Mucosa of descending colon (tissue), 3 donors: ENCODE results near the gene RTRAF. TPM values are rescaled to one million over a fixed set of nuclear protein-coding genes. Genes with fewer than 3 reads are reported as not detected.

Source experiments
- ATAC-seq: fragments of 200-7000 bp; cut with Tn5 transposase; one replicate; pipeline ENCODE4 v1.9.1; 2020; ENCODE audit warnings: mild to moderate bottlenecking, moderate library complexity
- DNase-seq, 3 donors: peaks; one replicate each; pipeline ENCODE4 v3.0.0-alpha.2; 2020
- H3K36me3 ChIP-seq: fragments of 200-600 bp; one replicate; pipeline ENCODE4 v1.8.0; 2021; ENCODE audit warnings: low read depth, mild to moderate bottlenecking
- H3K4me1 ChIP-seq: fragments of 200-600 bp; one replicate; pipeline ENCODE4 v1.8.0; 2021; ENCODE audit warnings: low read depth, mild to moderate bottlenecking
- H3K4me3 ChIP-seq: fragments of 200-600 bp; one replicate; pipeline ENCODE4 v1.8.0; 2021; ENCODE audit warnings: mild to moderate bottlenecking
- H3K9me3 ChIP-seq: fragments of 200-600 bp; one replicate; pipeline ENCODE4 v1.8.0; 2021; ENCODE audit warnings: mild to moderate bottlenecking
- CTCF ChIP-seq: fragments of 200-600 bp; IDR thresholded peaks from one replicate; pipeline ENCODE4 v1.8.0; 2022; ENCODE audit warnings: antibody characterized with exemption, mild to moderate bottlenecking
- intact Hi-C, 2 donors: fragments of 100-400 bp; cut with DNase I in 1 of 2; cut with micrococcal nuclease in 1 of 2; formaldehyde crosslinking; loops; one replicate each; pipeline versions ENCODE4 v1.11.0 to v1.11.1; 2022; cut with DNase I, micrococcal nuclease
- total RNA-seq, 3 donors: library from RNA; stranded (reverse); fragmentation: NEBNext Ultra II Directional in 2 of 3; extraction: Animal tissue kit (Norgen Biotek cat#: 25700) in 2 of 3; gene quantifications; one replicate each; pipeline versions ENCODE4 v1.2.1 to v1.2.4, GENCODE V29; 2021 to 2023
- donor health status: DM: no; HTN: no; CAD: no; lungs with moderate emphysema.
- donor health status: DM: no; HTN: no; CAD: no.
- donor health status: DM: no; HTN: yes; CAD: no.

Gene RTRAF
- total RNA-seq, 3 donors from 2014 or later: 108 to 140 (median 131) TPM

GRCh38 chr14:51954031-51954430, 35.3 kb upstream of the RTRAF start:
- DNase-seq: no peak
- no peak for ATAC-seq
- no peaks in the 10 kb centered on the region for H3K4me1 ChIP-seq
- intact Hi-C loops: no loop called here
- no peaks in the 10 kb centered on the region for H3K36me3 ChIP-seq
- peaks cover 5% of the 10 kb centered on the region for H3K9me3 ChIP-seq
- no peak for TF ChIP-seq CTCF
- no peak overlapping the region for H3K4me3 ChIP-seq

- intact Hi-C loops: no loop called here
Observed at GRCh38 chr14:51954657-51955056, 34.7 kb upstream of the RTRAF start.

GRCh38 chr14:51957950-51958349, 31.4 kb upstream of the RTRAF start:
- H3K36me3 ChIP-seq: no peaks in the 10 kb centered on the region
- peaks cover 9% of the 10 kb centered on the region for H3K9me3 ChIP-seq
- ATAC-seq (no peak), DNase-seq (no peak)
- TF ChIP-seq CTCF: no peak
- H3K4me3 ChIP-seq: no peak overlapping the region
- intact Hi-C loops: no loop called here
- H3K4me1 ChIP-seq: no peaks in the 10 kb centered on the region

More at GRCh38 chr14:51954657-51955056, 34.7 kb upstream of the RTRAF start:
- peaks cover 9% of the 10 kb centered on the region for H3K9me3 ChIP-seq
- DNase-seq (no peak), ATAC-seq (no peak)
- no peak for TF ChIP-seq CTCF
- H3K4me1 ChIP-seq: no peaks in the 10 kb centered on the region
- H3K36me3 ChIP-seq: no peaks in the 10 kb centered on the region
- no peak overlapping the region for H3K4me3 ChIP-seq

- H3K36me3 ChIP-seq: no peaks in the 10 kb centered on the region
- H3K9me3 ChIP-seq: peaks cover 9% of the 10 kb centered on the region
- DNase-seq (no peak), ATAC-seq (no peak)
- no peak for TF ChIP-seq CTCF
- intact Hi-C loops: no loop called here
- H3K4me3 ChIP-seq: no peak overlapping the region
- H3K4me1 ChIP-seq: no peaks in the 10 kb centered on the region
Observed at GRCh38 chr14:51959928-51960327, 29.4 kb upstream of the RTRAF start.

- H3K4me3 ChIP-seq: no peak overlapping the region
- TF ChIP-seq CTCF: no peak
- ATAC-seq (no peak), DNase-seq (no peak)
- H3K36me3 ChIP-seq: no peaks in the 10 kb centered on the region
- peaks cover 9% of the 10 kb centered on the region for H3K9me3 ChIP-seq
- no peaks in the 10 kb centered on the region for H3K4me1 ChIP-seq
- intact Hi-C loops: no loop called here
Observed at GRCh38 chr14:51960866-51961265, 28.5 kb upstream of the RTRAF start.

- H3K36me3 ChIP-seq: no peaks in the 10 kb centered on the region
- H3K9me3 ChIP-seq: peaks cover 9% of the 10 kb centered on the region
- intact Hi-C loops: no loop called here
- no peak overlapping the region for H3K4me3 ChIP-seq
- no peak for TF ChIP-seq CTCF
- H3K4me1 ChIP-seq: no peaks in the 10 kb centered on the region
- ATAC-seq (no peak), DNase-seq (no peak)
Observed at GRCh38 chr14:51962711-51963110, 26.6 kb upstream of the RTRAF start.
